Heart right ventricle (tissue), 16 donors: ENCODE data around the gene BHLHA15. TPM values are rescaled to one million over a fixed set of nuclear protein-coding genes. Genes with fewer than 3 reads are reported as not detected.

Experiments
- ATAC-seq, 8 donors: fragments of 200-7000 bp; cut with Tn5 transposase; one replicate each; pipeline ENCODE4 v1.9.1; 2020; ENCODE audit warnings: mild to moderate bottlenecking in 8 of 8, moderate library complexity in 8 of 8, moderate number of reproducible peaks in 1 of 8
- DNase-seq, 2 donors: peaks; one replicate each; pipeline ENCODE4 v3.0.0-alpha.2; 2020
- H3K27ac ChIP-seq, 10 donors: fragments of 200-600 bp; sonication (generic) in 2 of 10; one replicate each; pipeline versions ENCODE4 v1.5.0 to v1.8.0; 2020 to 2022; ENCODE audit warnings: mild to moderate bottlenecking in 3 of 10
- H3K27me3 ChIP-seq, 7 donors: fragments of 200-600 bp; one replicate each; pipeline ENCODE4 v1.8.0; 2021 to 2022; ENCODE audit warnings: mild to moderate bottlenecking in 2 of 7
- H3K36me3 ChIP-seq, 9 donors: fragments of 200-600 bp; sonication (generic) in 1 of 9; one replicate each; pipeline versions ENCODE4 v1.5.0 to v1.8.0; 2020 to 2022; ENCODE audit warnings: mild to moderate bottlenecking in 2 of 9
- H3K4me1 ChIP-seq, 9 donors: fragments of 200-600 bp; sonication (generic) in 1 of 9; one replicate each; pipeline versions ENCODE4 v1.5.0 to v1.8.0; 2020 to 2022; ENCODE audit warnings: mild to moderate bottlenecking in 4 of 9
- H3K4me3 ChIP-seq, 10 donors: fragments of 200-600 bp; sonication (generic) in 2 of 10; one replicate each; pipeline versions ENCODE4 v1.5.0 to v1.8.0; 2020 to 2022; ENCODE audit warnings: mild to moderate bottlenecking in 7 of 10, moderate library complexity in 2 of 10
- H3K9me3 ChIP-seq, 11 donors: fragments of 200-600 bp in 10 of 11; sonication (generic) in 2 of 11; one replicate each; pipeline versions ENCODE4 v1.5.0 to v1.8.0; 2013 to 2022; ENCODE audit warnings: mild to moderate bottlenecking in 2 of 11, control low read depth in 1 of 11, moderate library complexity in 1 of 11
- CTCF ChIP-seq, 9 donors: fragments of 200-600 bp; sonication (generic) in 2 of 9; IDR thresholded peaks; one replicate each; pipeline versions ENCODE4 v1.5.0 to v1.8.0; 2021 to 2022; ENCODE audit warnings: antibody characterized with exemption in 9 of 9, mild to moderate bottlenecking in 5 of 9, moderate library complexity in 1 of 9
- WGBS, 2 donors: extraction: QIAGEN DNeasy Blood & Tissue Kit; methylation state at CpG; one replicate each; pipeline ENCODE4 v1.1.7; 2013; ENCODE audit warnings: inconsistent platforms in 1 of 2; 5-methylcytosine and 5-hydroxymethylcytosine counted together
- intact Hi-C, 10 donors: fragments of 100-400 bp; cut with DNase I; formaldehyde crosslinking; loops; one replicate each; pipeline versions ENCODE4 v1.11.1 to v1.14.2; 2022
- polyA plus RNA-seq, 2 donors: library from polyadenylated mRNA; stranded (reverse); fragments of 200-250 nt; gene quantifications; one replicate each; pipeline ENCODE4 v1.2.3, GENCODE V29; 2013
- total RNA-seq, 10 donors: library from RNA; stranded (reverse); fragmentation: NEBNext Ultra II Directional in 3 of 10; extraction: Animal tissue kit (Norgen Biotek cat#: 25700) in 3 of 10; gene quantifications; one replicate each; pipeline versions ENCODE4 v1.2.1 to v1.2.4, GENCODE V29; 2021 to 2023
- donor health status: Arrhythmogenic right ventricular cardiomyopathy.
- donor health status: ischemic (EF 13 %, LVEDD 7.1; RV severe dilation, severe dysfunction).
- donor health status: healthy with polysubstance abuse.
- donor health status: DM: no; HTN: yes; CAD: no.
- donor health status: DM: no; HTN: no; CAD: no.
- donor health status: ischemic (EF 25% LVEDD 6.9; RV normal size, moderate dysfunction).
- donor health status: ischemic (EF 25% LVEDD 5.7; RV mildly dilated, moderate dysfunction).
- donor health status: healthy.
- donor health status: DM: yes; HTN: yes; CAD: no.
- donor health status: Ischemic cardiomyopathy.
- donor health status: ischemic (EF 35%, LVEDD 5.7; RV mildly dilated, moderate dysfunction).
- donor health status: nonischemic (EF 11% LVEDD 7.7; RV severe dilation, severe dysfunction).
- donor health status: DM: yes; HTN: yes; CAD: no.
- donor health status: PGD.
- donor health status: ischemic (EF 29% LVEDD 5.4; RV normal size, mild dysfunction).
- donor health status: nonischemic (EF 23%, LVEDD 6.1; RV moderate dilation, normal function).

The BHLHA15 gene
- total and polyA plus RNA-seq, 12 donors, result 0.06 TPM; not detected in 11

- peaks cover 0 to 25% (median 15%) of the 10 kb centered on the region in 9 donors for H3K4me1 ChIP-seq
- ATAC-seq (peak in 1 of 8 donors; percentile 8), DNase-seq (no peak)
- WGBS, 2 donors, result 87 to 90% methylated on average over 16 of the region's 16 CpGs
- no peaks in the 10 kb centered on the region for H3K27me3 ChIP-seq
- no peak for TF ChIP-seq CTCF (IDR thresholded peaks at IDR 0.05)
- intact Hi-C loops, result loop anchor here in 7 of 10 donors (2.0 to 10.0 kb wide), 4 partner anchors 127 to 221 kb away; no protein-coding TSS in a partner anchor
- H3K4me3 ChIP-seq, result no peak overlapping the region
- no peak overlapping the region for H3K27ac ChIP-seq
- no peaks in the 10 kb centered on the region for H3K9me3 ChIP-seq
- peaks cover 0 to 86% (median 25%) of the 10 kb centered on the region in 9 donors for H3K36me3 ChIP-seq
These were observed 30.5 kb downstream of the BHLHA15 start for GRCh38 chr7:98241674-98242241.

GRCh38 chr7:98242342-98242741 is 31.1 kb downstream of the BHLHA15 start:
- Histone ChIP-seq H3K27ac (no peak overlapping the region), H3K4me1 (peaks cover 0 to 31% (median 15%) of the 10 kb centered on the region in 9 donors), H3K9me3 (no peaks in the 10 kb centered on the region), H3K36me3 (peaks cover 0 to 80% (median 25%) of the 10 kb centered on the region in 9 donors), H3K4me3 (no peak overlapping the region), H3K27me3 (no peaks in the 10 kb centered on the region)
- intact Hi-C loops, result loop anchor here in 6 of 10 donors (5.0 to 10.0 kb wide), 3 partner anchors 128 to 220 kb away; no protein-coding TSS in a partner anchor
- TF ChIP-seq CTCF (IDR thresholded peaks at IDR 0.05), result no peak
- no peak for ATAC-seq
- no peak for DNase-seq
- 98 to 100% methylated on average over 1 of the region's 1 CpG for WGBS, 2 donors

GRCh38 chr7:98242934-98243333 is 31.7 kb downstream of the BHLHA15 start:
- no peak for ATAC-seq
- no peak for TF ChIP-seq CTCF (IDR thresholded peaks at IDR 0.05)
- Histone ChIP-seq H3K27me3 (no peaks in the 10 kb centered on the region), H3K4me3 (no peak overlapping the region), H3K36me3 (peaks cover 0 to 79% (median 25%) of the 10 kb centered on the region in 9 donors), H3K27ac (no peak overlapping the region), H3K4me1 (peaks cover under 1 to 37% (median 21%) of the 10 kb centered on the region in 9 donors), H3K9me3 (no peaks in the 10 kb centered on the region)
- 89 to 93% methylated on average over 4 of the region's 4 CpGs for WGBS, 2 donors
- no peak for DNase-seq
- intact Hi-C loops, result loop anchor here in 6 of 10 donors (5.0 to 10.0 kb wide), 3 partner anchors 128 to 221 kb away; no protein-coding TSS in a partner anchor

GRCh38 chr7:98244871-98245270 is 33.6 kb downstream of the BHLHA15 start:
- Histone ChIP-seq H3K27ac (peak overlapping the region in 7 of 10 donors; percentile 5 to 90 (median 50)), H3K4me3 (no peak overlapping the region), H3K9me3 (no peaks in the 10 kb centered on the region), H3K36me3 (peaks cover 0 to 63% (median 17%) of the 10 kb centered on the region in 9 donors), H3K27me3 (no peaks in the 10 kb centered on the region), H3K4me1 (peaks cover 2 to 55% (median 40%) of the 10 kb centered on the region in 9 donors)
- WGBS, 2 donors, result 93 to 97% methylated on average over 14 of the region's 14 CpGs
- ATAC-seq, result no peak
- no peak for TF ChIP-seq CTCF (IDR thresholded peaks at IDR 0.05)
- DNase-seq, result no peak
- intact Hi-C loops, result loop anchor here in 7 of 10 donors (5.0 to 10.0 kb wide), 5 partner anchors 37 to 223 kb away; partner anchors contain the start of genes BRI3 (in 2 of the 7) and BAIAP2L1 (in 1 of the 7)
